IMR-90 (cell line): ENCODE data around the gene ADGRL4.

Experiments used
- POLR2A ChIP-seq: IDR thresholded peaks from 2 replicates; pipeline ENCODE4 v1.6.1; 2012; ENCODE audit warnings: mild to moderate bottlenecking, low read depth, low read length
- SMC3 ChIP-seq: fragments of 150-350 bp; IDR thresholded peaks from 2 replicates; pipeline ENCODE4 v1.6.1; 2016; ENCODE audit warnings: low read depth, mild to moderate bottlenecking, antibody characterized with exemption, low read length, moderate library complexity

DNA sequence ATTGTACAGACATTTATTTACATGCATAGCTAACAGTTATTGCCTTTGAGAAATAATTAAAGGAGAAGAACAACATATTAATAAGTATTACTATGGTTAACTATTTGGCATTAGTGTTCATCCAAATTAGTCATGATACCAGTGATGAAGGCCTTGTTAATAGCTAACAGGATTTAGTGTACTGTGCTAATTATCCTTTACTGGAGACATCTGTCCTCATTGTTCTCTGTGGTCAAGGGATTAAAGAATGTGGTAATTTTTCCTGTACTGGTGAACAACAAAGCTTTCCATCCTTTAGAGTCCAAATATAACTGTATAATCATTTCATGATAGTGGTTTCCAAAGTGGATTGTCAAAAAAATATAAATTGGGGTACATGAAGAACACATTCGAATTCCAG, 103.9 kb downstream of the ADGRL4 start:
- TF ChIP-seq POLR2A (no peak), SMC3 (no peak)
